WTC11 (cell line): ENCODE data around the gene TEX44. TPM values are rescaled to one million over a fixed set of nuclear protein-coding genes. Genes with fewer than 3 reads are reported as not detected.
A peak's percentile ranks its signal among the peaks of the same experiment; 100 is the strongest.

Source experiments
- ATAC-seq: fragments of 200-7000 bp; cut with Tn5 transposase; 2 replicates; pipeline ENCODE4 v1.10.0; 2021; ENCODE audit warnings: mild to moderate bottlenecking, moderate library complexity
- CTCF ChIA-PET: fragments of 300-600 bp; sonication (Branson Sonifier 250); formaldehyde crosslinking; loops from one replicate; lab custom pipeline; 2021; ENCODE audit warnings: antibody characterized with exemption; lab: Charles Lee
- POLR2A ChIA-PET: fragments of 350-600 bp; sonication (Branson Sonifier 250); formaldehyde crosslinking; loops from one replicate; lab custom pipeline; 2021; ENCODE audit warnings: antibody characterized with exemption; lab: Charles Lee
- DNase-seq: peaks from one replicate; pipeline ENCODE4 v3.0.0; 2021; ENCODE audit warnings: low spot score
- H3K27ac Mint-ChIP-seq: 2 replicates; pipeline ENCODE4 v1.8.0; 2021; ENCODE audit warnings: mixed read lengths
- H3K27me3 Mint-ChIP-seq: 2 replicates; pipeline ENCODE4 v1.8.0; 2021; ENCODE audit warnings: low read depth, mild to moderate bottlenecking, moderate library complexity, mixed read lengths
- H3K36me3 Mint-ChIP-seq: 2 replicates; pipeline ENCODE4 v1.8.0; 2021; ENCODE audit warnings: mixed read lengths
- H3K4me1 Mint-ChIP-seq: 2 replicates; pipeline ENCODE4 v1.8.0; 2022; ENCODE audit warnings: mixed read lengths
- H3K4me3 Mint-ChIP-seq: 2 replicates; pipeline ENCODE4 v1.8.0; 2021; ENCODE audit warnings: mild to moderate bottlenecking, moderate library complexity, mixed read lengths
- H3K9me3 Mint-ChIP-seq: 2 replicates; pipeline ENCODE4 v1.8.0; 2021; ENCODE audit warnings: mixed read lengths
- ATF6 ChIP-seq: sonication (generic); formaldehyde crosslinking; IDR thresholded peaks from 2 replicates; pipeline ENCODE4 v1.8.1; 2023; ENCODE audit warnings: mild to moderate bottlenecking, missing genetic modification reagents
- E2F1 ChIP-seq: sonication (generic); formaldehyde crosslinking; IDR thresholded peaks from 2 replicates; pipeline ENCODE4 v1.8.0; 2022; ENCODE audit warnings: mild to moderate bottlenecking, missing genetic modification reagents
- E2F5 ChIP-seq: sonication (generic); formaldehyde crosslinking; IDR thresholded peaks from 2 replicates; pipeline ENCODE4 v1.8.1; 2022; ENCODE audit warnings: mild to moderate bottlenecking, moderate library complexity, missing genetic modification reagents
- ERG ChIP-seq: fragments of 250-450 bp; sonication (Bioruptor Pico); IDR thresholded peaks from 2 replicates; pipeline ENCODE4 v1.8.0; 2021; ENCODE audit warnings: mild to moderate bottlenecking
- ESRRA ChIP-seq: sonication (generic); formaldehyde crosslinking; IDR thresholded peaks from 2 replicates; pipeline ENCODE4 v1.8.1; 2022; ENCODE audit warnings: mild to moderate bottlenecking, missing genetic modification reagents, borderline replicate concordance
- ETV6 ChIP-seq: sonication (generic); formaldehyde crosslinking; IDR thresholded peaks from 2 replicates; pipeline ENCODE4 v1.8.1; 2022; ENCODE audit warnings: mild to moderate bottlenecking, missing genetic modification reagents
- FOXJ3 ChIP-seq: sonication (generic); formaldehyde crosslinking; IDR thresholded peaks from 2 replicates; pipeline ENCODE4 v1.9.0; 2021; ENCODE audit warnings: missing genetic modification reagents, mild to moderate bottlenecking, borderline replicate concordance
- GABPB1 ChIP-seq: sonication (generic); formaldehyde crosslinking; IDR thresholded peaks from 2 replicates; pipeline ENCODE4 v1.8.1; 2023; ENCODE audit warnings: mild to moderate bottlenecking, missing genetic modification reagents
- HMGA2 ChIP-seq: fragments of 250-450 bp; sonication (Bioruptor Pico); IDR thresholded peaks from 2 replicates; pipeline ENCODE4 v1.4.0; 2021; ENCODE audit warnings: mild to moderate bottlenecking, moderate library complexity
- IRF2 ChIP-seq: sonication (generic); formaldehyde crosslinking; IDR thresholded peaks from 2 replicates; pipeline ENCODE4 v1.8.0; 2022; ENCODE audit warnings: low read depth, missing genetic modification reagents, borderline replicate concordance
- MAX ChIP-seq: sonication (generic); formaldehyde crosslinking; IDR thresholded peaks from 2 replicates; pipeline ENCODE4 v1.8.0; 2022; ENCODE audit warnings: mild to moderate bottlenecking, missing genetic modification reagents
- NFE2L1 ChIP-seq: sonication (generic); formaldehyde crosslinking; IDR thresholded peaks from 2 replicates; pipeline ENCODE4 v1.8.1; 2023; ENCODE audit warnings: missing genetic modification reagents
- TEAD1 ChIP-seq: sonication (generic); formaldehyde crosslinking; IDR thresholded peaks from 2 replicates; pipeline ENCODE4 v1.8.0; 2022; ENCODE audit warnings: mild to moderate bottlenecking, missing genetic modification reagents
- TP53 ChIP-seq: sonication (generic); formaldehyde crosslinking; IDR thresholded peaks from 2 replicates; pipeline ENCODE4 v1.8.1; 2023; ENCODE audit warnings: mild to moderate bottlenecking, missing genetic modification reagents
- ZBTB21 ChIP-seq: sonication (generic); formaldehyde crosslinking; IDR thresholded peaks from 2 replicates; pipeline ENCODE4 v1.8.1; 2023; ENCODE audit warnings: mild to moderate bottlenecking, missing genetic modification reagents, borderline replicate concordance
- ZNF121 ChIP-seq: sonication (generic); formaldehyde crosslinking; IDR thresholded peaks from 2 replicates; pipeline ENCODE4 v1.8.0; 2023; ENCODE audit warnings: missing genetic modification reagents
- ZNF317 ChIP-seq: sonication (generic); formaldehyde crosslinking; IDR thresholded peaks from 2 replicates; pipeline ENCODE4 v1.8.1; 2023; ENCODE audit warnings: low read depth, mild to moderate bottlenecking, moderate library complexity, missing genetic modification reagents, borderline replicate concordance
- ZNF396 ChIP-seq: fragments of 250-450 bp; sonication (Bioruptor Pico); IDR thresholded peaks from 2 replicates; pipeline ENCODE4 v1.8.0; 2021; ENCODE audit warnings: mild to moderate bottlenecking, moderate library complexity, borderline replicate concordance
- ZNF512 ChIP-seq: sonication (generic); formaldehyde crosslinking; IDR thresholded peaks from 2 replicates; pipeline ENCODE4 v1.8.1; 2022; ENCODE audit warnings: missing genetic modification reagents, borderline replicate concordance
- ZNF671 ChIP-seq: fragments of 250-450 bp; sonication (Bioruptor Pico); IDR thresholded peaks from 2 replicates; pipeline ENCODE4 v1.8.0; 2021; ENCODE audit warnings: mild to moderate bottlenecking
- total RNA-seq: library from RNA; stranded (reverse); gene quantifications from 3 replicates; pipeline ENCODE4 v1.2.3, GENCODE V29; 2021

TEX44 gene
- total RNA-seq, 1 experiment from 2014 or later: not detected

GRCh38 chr2:231622963-231623362, 30.3 kb downstream of the TEX44 start:
- CTCF ChIA-PET: interaction anchor here (0.7 to 4.0 kb wide), 9 partner anchors 10 to 105 kb away, joined by 3 to 56 read pairs (median 6); no protein-coding TSS in a partner anchor
- peaks cover 40% of the 10 kb centered on the region for H3K4me1 Mint-ChIP-seq
- no peak for TF ChIP-seq HMGA2
- peak; percentile 5; the same call in 1 of the 2 replicates for TF ChIP-seq ZNF121 (CRISPR knock-in tag)
- TF ChIP-seq E2F1 (CRISPR knock-in tag): no peak
- no peak for TF ChIP-seq MAX
- no peak for TF ChIP-seq ESRRA (CRISPR knock-in tag)
- TF ChIP-seq, all 79 proteins: peak for 1
- H3K27me3 Mint-ChIP-seq: no peaks in the 10 kb centered on the region
- ATAC-seq (no peak), DNase-seq (no peak)
- 0 out of 2 replicates have a peak overlapping the region, but pooled peaks have one; percentile 90 for H3K27ac Mint-ChIP-seq
- no peaks in the 10 kb centered on the region for H3K36me3 Mint-ChIP-seq
- no peak overlapping the region for H3K4me3 Mint-ChIP-seq
- POLR2A ChIA-PET: interaction anchor here (1.9 to 2.7 kb wide), 3 partner anchors 10 to 85 kb away, joined by 8 to 14 read pairs (median 8); partner anchors contain the start of gene PTMA
- H3K9me3 Mint-ChIP-seq: no peaks in the 10 kb centered on the region

- Mint-ChIP-seq H3K4me1 (peaks cover 20% of the 10 kb centered on the region), H3K36me3 (no peaks in the 10 kb centered on the region), H3K27me3 (no peaks in the 10 kb centered on the region), H3K9me3 (no peaks in the 10 kb centered on the region), H3K27ac (no peak overlapping the region), H3K4me3 (no peak overlapping the region)
- POLR2A ChIA-PET: interaction anchor here (0.6 to 0.7 kb wide), 2 partner anchors 40 to 1718 kb away, joined by 3 read pairs; no protein-coding TSS in a partner anchor
- ATAC-seq (no peak), DNase-seq (no peak)
- no peak for TF ChIP-seq ZNF512
- TF ChIP-seq ZNF671: no peak
- no peak for TF ChIP-seq ATF6 (CRISPR knock-in tag)
- TF ChIP-seq FOXJ3: no peak
- TF ChIP-seq HMGA2: no peak
- no peak for TF ChIP-seq TEAD1 (CRISPR knock-in tag)
- TF ChIP-seq ZBTB21 (CRISPR knock-in tag): no peak
- TF ChIP-seq TP53 (CRISPR knock-in tag): no peak
- TF ChIP-seq E2F5 (CRISPR knock-in tag): no peak
- no peak for TF ChIP-seq GABPB1 (CRISPR knock-in tag)
- TF ChIP-seq NFE2L1 (CRISPR knock-in tag): no peak
- TF ChIP-seq IRF2: no peak
- no peak for TF ChIP-seq ETV6 (CRISPR knock-in tag)
- no peak for TF ChIP-seq ZNF317 (CRISPR knock-in tag)
- TF ChIP-seq ZNF396: no peak
- no peak for TF ChIP-seq ERG (CRISPR knock-in tag)
- CTCF ChIA-PET: interaction anchor here (1.5 to 5.1 kb wide), 7 partner anchors 13 to 88 kb away, joined by 5 to 41 read pairs (median 8); no protein-coding TSS in a partner anchor
Observed at GRCh38 chr2:231626449-231626848, 33.8 kb downstream of the TEX44 start.
